Neural progenitor cell (in vitro differentiated cells): ENCODE measurements around the gene CDK5. TPM values are rescaled to one million over a fixed set of nuclear protein-coding genes. Genes with fewer than 3 reads are reported as not detected.

Experiments used
- DNase-seq: peaks from one replicate; pipeline ENCODE4 v3.0.0-alpha.2; 2016; ENCODE audit warnings: low spot score
- H2AFZ ChIP-seq: fragments of 200-600 bp; sonication (generic); replicated peaks from 2 replicates; pipeline ENCODE4 v1.6.1; 2016; ENCODE audit warnings: antibody characterized with exemption
- H3F3A ChIP-seq: fragments of 200-600 bp; sonication (generic); 2 replicates; pipeline ENCODE4 v1.6.1; 2016; ENCODE audit warnings: antibody characterized with exemption, low read depth
- H3K27ac ChIP-seq: fragments of 200-600 bp; sonication (generic); 2 replicates; pipeline ENCODE4 v1.5.1; 2016; ENCODE audit warnings: mild to moderate bottlenecking
- H3K27me3 ChIP-seq: fragments of 200-600 bp; sonication (generic); 2 replicates; pipeline ENCODE4 v1.6.1; 2016; ENCODE audit warnings: mild to moderate bottlenecking, moderate library complexity
- H3K36me3 ChIP-seq: fragments of 200-600 bp; sonication (generic); 2 replicates; pipeline ENCODE4 v1.5.1; 2016
- H3K4me1 ChIP-seq: fragments of 200-600 bp; sonication (generic); 2 replicates; pipeline ENCODE4 v1.6.1; 2016; ENCODE audit warnings: mixed run types
- H3K4me2 ChIP-seq: fragments of 200-600 bp; sonication (generic); 2 replicates; pipeline ENCODE4 v1.6.1; 2016
- H3K4me3 ChIP-seq: fragments of 200-600 bp; sonication (generic); 2 replicates; pipeline ENCODE4 v1.5.1; 2016
- H3K79me2 ChIP-seq: fragments of 200-600 bp; sonication (generic); 2 replicates; pipeline ENCODE4 v1.6.1; 2016; ENCODE audit warnings: low read depth
- H3K9ac ChIP-seq: fragments of 200-600 bp; sonication (generic); 2 replicates; pipeline ENCODE4 v1.6.1; 2016
- H3K9me3 ChIP-seq: fragments of 200-600 bp; sonication (generic); 2 replicates; pipeline ENCODE4 v1.5.1; 2016; ENCODE audit warnings: low read depth
- H4K20me1 ChIP-seq: fragments of 200-600 bp; sonication (generic); 2 replicates; pipeline ENCODE4 v1.6.1; 2016; ENCODE audit warnings: low read depth
- H3K27ac Mint-ChIP-seq: 3 replicates; pipeline ENCODE4 v1.8.0; 2021; ENCODE audit warnings: mixed read lengths
- H3K27me3 Mint-ChIP-seq: 2 replicates; pipeline ENCODE4 v1.8.0; 2022; ENCODE audit warnings: low read depth, mild to moderate bottlenecking, inconsistent platforms, moderate library complexity, mixed read lengths; ENCODE audit not compliant: insufficient read depth
- H3K36me3 Mint-ChIP-seq: 3 replicates; pipeline ENCODE4 v1.8.0; 2021; ENCODE audit warnings: mixed read lengths
- H3K4me1 Mint-ChIP-seq: 3 replicates; pipeline ENCODE4 v1.8.0; 2021; ENCODE audit warnings: mixed read lengths
- H3K4me3 Mint-ChIP-seq: 3 replicates; pipeline ENCODE4 v1.8.0; 2021; ENCODE audit warnings: mild to moderate bottlenecking, moderate library complexity, mixed read lengths
- H3K9me3 Mint-ChIP-seq: 3 replicates; pipeline ENCODE4 v1.8.0; 2020; ENCODE audit warnings: mixed read lengths
- CTCF ChIP-seq: fragments of 200-600 bp; sonication (generic); IDR thresholded peaks from 2 replicates; pipeline ENCODE4 v1.5.1; 2017; ENCODE audit warnings: antibody characterized with exemption, mild to moderate bottlenecking
- EZH2 ChIP-seq: fragments of 200-600 bp; sonication (generic); IDR thresholded peaks from 2 replicates; pipeline ENCODE4 v1.6.1; 2017; ENCODE audit warnings: antibody characterized with exemption, mild to moderate bottlenecking, moderate library complexity
- EZH2phosphoT487 ChIP-seq: fragments of 200-600 bp; sonication (generic); IDR thresholded peaks from 2 replicates; pipeline ENCODE4 v1.6.1; 2017; ENCODE audit warnings: antibody characterized with exemption
- total RNA-seq: library from RNA; depleted of rRNA; stranded (reverse); fragments of >200 nt; gene quantifications from 2 replicates; pipeline ENCODE4 v1.2.3, GENCODE V29; 2015; ENCODE audit warnings: low replicate concordance

The CDK5 gene
- total RNA-seq, 1 donor from 2014 or later, result 8.1 TPM

GRCh38 chr7:151102991-151103390, 45.3 kb upstream of the CDK5 start:
- Histone ChIP-seq H3F3A (no peaks in the 10 kb centered on the region), H3K4me1 (peaks cover 12% of the 10 kb centered on the region), H3K9ac (no peak overlapping the region), H4K20me1 (peaks cover 72% of the 10 kb centered on the region), H3K27me3 (peaks cover 7% of the 10 kb centered on the region), H2AFZ (no peak overlapping the region), H3K79me2 (peaks cover 54% of the 10 kb centered on the region), H3K4me3 (no peak overlapping the region), H3K27ac (no peak overlapping the region), H3K36me3 (no peaks in the 10 kb centered on the region), H3K9me3 (no peaks in the 10 kb centered on the region), H3K4me2 (no peak overlapping the region)
- no peaks in the 10 kb centered on the region for H3K9me3 Mint-ChIP-seq
- H3K4me3 Mint-ChIP-seq, result no peak overlapping the region
- H3K27me3 Mint-ChIP-seq, result no peaks in the 10 kb centered on the region
- peaks cover 3% of the 10 kb centered on the region for H3K36me3 Mint-ChIP-seq
- DNase-seq, result no peak
- no peaks in the 10 kb centered on the region for H3K4me1 Mint-ChIP-seq
- TF ChIP-seq EZH2phosphoT487 (no peak), CTCF (no peak), EZH2 (no peak)
- no peak overlapping the region for H3K27ac Mint-ChIP-seq

GRCh38 chr7:151101621-151102396, 44.1 kb upstream of the CDK5 start:
- Mint-ChIP-seq H3K9me3 (no peaks in the 10 kb centered on the region), H3K4me3 (no peak overlapping the region), H3K27me3 (peaks cover 2% of the 10 kb centered on the region), H3K27ac (peak overlapping the region; percentile 46), H3K4me1 (no peaks in the 10 kb centered on the region), H3K36me3 (peaks cover 8% of the 10 kb centered on the region)
- Histone ChIP-seq H2AFZ (no peak overlapping the region), H3K4me1 (peaks cover 12% of the 10 kb centered on the region), H3F3A (no peaks in the 10 kb centered on the region), H3K79me2 (peaks cover 63% of the 10 kb centered on the region), H3K4me3 (no peak overlapping the region), H3K36me3 (no peaks in the 10 kb centered on the region), H4K20me1 (peaks cover 65% of the 10 kb centered on the region), H3K9ac (no peak overlapping the region), H3K4me2 (no peak overlapping the region), H3K9me3 (no peaks in the 10 kb centered on the region), H3K27me3 (peaks cover 7% of the 10 kb centered on the region), H3K27ac (no peak overlapping the region)
- no peak for DNase-seq
- TF ChIP-seq EZH2 (no peak), EZH2phosphoT487 (no peak), CTCF (no peak)

GRCh38 chr7:151100921-151101320, 43.2 kb upstream of the CDK5 start:
- Histone ChIP-seq H3K79me2 (peaks cover 71% of the 10 kb centered on the region), H3K27ac (no peak overlapping the region), H3K27me3 (peaks cover 7% of the 10 kb centered on the region), H3K4me3 (no peak overlapping the region), H3K4me2 (no peak overlapping the region), H3K36me3 (no peaks in the 10 kb centered on the region), H3K4me1 (peaks cover 12% of the 10 kb centered on the region), H2AFZ (no peak overlapping the region), H3K9me3 (no peaks in the 10 kb centered on the region), H3K9ac (no peak overlapping the region), H4K20me1 (peaks cover 72% of the 10 kb centered on the region), H3F3A (no peaks in the 10 kb centered on the region)
- TF ChIP-seq EZH2 (no peak), CTCF (no peak), EZH2phosphoT487 (no peak)
- H3K27ac Mint-ChIP-seq, result peak overlapping the region; percentile 66
- no peak for DNase-seq
- H3K4me3 Mint-ChIP-seq, result no peak overlapping the region
- H3K4me1 Mint-ChIP-seq, result no peaks in the 10 kb centered on the region
- H3K9me3 Mint-ChIP-seq, result no peaks in the 10 kb centered on the region
- peaks cover 2% of the 10 kb centered on the region for H3K27me3 Mint-ChIP-seq
- peaks cover 6% of the 10 kb centered on the region for H3K36me3 Mint-ChIP-seq
